ENCODE data around the gene DRAXIN. TPM values are rescaled to one million over a fixed set of nuclear protein-coding genes. Genes with fewer than 3 reads are reported as not detected.
A peak's percentile ranks its signal among the peaks of the same experiment; 100 is the strongest.

DRAXIN gene
- total RNA-seq, 2 experiments from 2014 or later = 0.15 to 0.19 TPM

- Histone ChIP-seq H3K4me2 (ENCODE audit: low read length) (peak overlapping the region; percentile 85; the same call in 1 of the 2 replicates), H3K4me3 (ENCODE audit: low read depth, low read length, poor library complexity, severe bottlenecking) (no peak overlapping the region), H4K20me1 (ENCODE audit: insufficient read depth, low read length) (no peaks in the 10 kb centered on the region), H3K27ac (ENCODE audit: low read depth, low read length, poor library complexity, severe bottlenecking) (no peak overlapping the region), H3K4me1 (ENCODE audit: insufficient read depth, low read length, poor library complexity, severe bottlenecking) (peaks cover 26% of the 10 kb centered on the region), H3K36me3 (ENCODE audit: insufficient read depth, low read length) (peaks cover 7% of the 10 kb centered on the region; the same call in 1 of the 2 replicates), H2AFZ (ENCODE audit: low read length) (no peak overlapping the region), H3K79me2 (ENCODE audit: insufficient read depth, low read depth, low read length) (no peaks in the 10 kb centered on the region), H3K9me3 (ENCODE audit: low read length) (no peaks in the 10 kb centered on the region), H3K9me2 (ENCODE audit: insufficient read depth, low read length) (no peaks in the 10 kb centered on the region)
- TF ChIP-seq CTCF (conservative IDR thresholded peaks at IDR 0.05; ENCODE audit: low read length) = no peak
- TF ChIP-seq EZH2phosphoT487 (IDR thresholded peaks at IDR 0.05; ENCODE audit: borderline replicate concordance, low read depth, low read length) = no peak
- ChIA-PET POLR2A (interaction anchor here (2.2 kb wide), 1 partner anchor 29 kb away, joined by 16 read pairs; the partner anchor contains the start of gene MAD2L2), CTCF (ENCODE audit: unreplicated experiment) (interaction anchor here (0.6 to 1.1 kb wide), 3 partner anchors 66 to 554 kb away, joined by 3 to 5 read pairs (median 4); no protein-coding TSS in a partner anchor)
- intact Hi-C loops (cut with micrococcal nuclease; ENCODE audit: unreplicated experiment) = loop anchor here (10.0 kb wide), 1 partner anchor 312 kb away; no protein-coding TSS in a partner anchor
- no peak for DNase-seq (ENCODE audit: low spot score)
- no TSS peak for BruUV-seq (replicated peaks)
Observed at GRCh38 chr1:11653101-11653860, 38.2 kb upstream of the DRAXIN start.

GRCh38 chr1:11653861-11654136 is 37.7 kb upstream of the DRAXIN start:
- ChIA-PET POLR2A (interaction anchor here (2.2 kb wide), 1 partner anchor 28 kb away, joined by 16 read pairs; the partner anchor contains the start of gene MAD2L2), CTCF (ENCODE audit: unreplicated experiment) (interaction anchor here (0.6 to 1.1 kb wide), 2 partner anchors 65 to 555 kb away, joined by 3 to 5 read pairs; no protein-coding TSS in a partner anchor)
- Histone ChIP-seq H3K27ac (ENCODE audit: low read depth, low read length, poor library complexity, severe bottlenecking) (no peak overlapping the region), H3K4me3 (ENCODE audit: low read depth, low read length, poor library complexity, severe bottlenecking) (no peak overlapping the region), H3K79me2 (ENCODE audit: insufficient read depth, low read depth, low read length) (no peaks in the 10 kb centered on the region), H3K9me2 (ENCODE audit: insufficient read depth, low read length) (no peaks in the 10 kb centered on the region), H3K9me3 (ENCODE audit: low read length) (no peaks in the 10 kb centered on the region), H3K4me2 (ENCODE audit: low read length) (peak overlapping the region; percentile 85; the same call in 1 of the 2 replicates), H3K36me3 (ENCODE audit: insufficient read depth, low read length) (peaks cover 7% of the 10 kb centered on the region; the same call in 1 of the 2 replicates), H3K4me1 (ENCODE audit: insufficient read depth, low read length, poor library complexity, severe bottlenecking) (peaks cover 26% of the 10 kb centered on the region), H2AFZ (ENCODE audit: low read length) (no peak overlapping the region), H4K20me1 (ENCODE audit: insufficient read depth, low read length) (no peaks in the 10 kb centered on the region)
- TF ChIP-seq CTCF (conservative IDR thresholded peaks at IDR 0.05; ENCODE audit: low read length) (no peak), EZH2phosphoT487 (IDR thresholded peaks at IDR 0.05; ENCODE audit: borderline replicate concordance, low read depth, low read length) (no peak)
- intact Hi-C loops (cut with micrococcal nuclease; ENCODE audit: unreplicated experiment) = loop anchor here (10.0 kb wide), 1 partner anchor 311 kb away; no protein-coding TSS in a partner anchor
- no peak for DNase-seq (ENCODE audit: low spot score)
- BruUV-seq (replicated peaks) = no TSS peak

All from OCI-LY7 (cell line).